IMR-90 (cell line): ENCODE data around the gene ATP6V1G1. TPM values are rescaled to one million over a fixed set of nuclear protein-coding genes. Genes with fewer than 3 reads are reported as not detected.

Source experiments
- ATAC-seq: fragments of 200-7000 bp; cut with Tn5 transposase; 2 replicates; pipeline ENCODE4 v1.9.1; 2020; ENCODE audit warnings: low read depth, mild to moderate bottlenecking, moderate library complexity
- BruUV-seq: library from RNA; stranded (reverse); fragments of 400-500 nt; replicated peaks from 2 replicates; lab custom pipeline; 2021; lab: Mats Ljungman, UMichigan
- CTCF ChIA-PET: fragments of 300-600 bp; formaldehyde crosslinking; extraction: SDS; loops from one replicate; lab custom pipeline; 2021; ENCODE audit warnings: antibody characterized with exemption; lab: Yijun Ruan, JAX
- POLR2A ChIA-PET: fragments of 300-600 bp; sonication (Branson Sonifier 250); formaldehyde crosslinking; loops from one replicate; lab custom pipeline; 2022; ENCODE audit warnings: antibody characterized with exemption; ENCODE audit not compliant: unreplicated experiment; lab: Charles Lee
- DNase-seq: peaks from one replicate; pipeline ENCODE4 v3.0.0; 2013
- H2AFZ ChIP-seq: replicated peaks from 2 replicates; pipeline ENCODE3; 2013; ENCODE audit warnings: low read length, mild to moderate bottlenecking; ENCODE audit not compliant: poor library complexity
- H2AK5ac ChIP-seq: 2 replicates; pipeline ENCODE4 v1.6.1; 2013; ENCODE audit warnings: low read depth, low read length, inconsistent platforms
- H2AK9ac ChIP-seq: replicated peaks from 2 replicates; pipeline ENCODE3; 2013; ENCODE audit warnings: mild to moderate bottlenecking, low read depth, low read length, moderate library complexity; ENCODE audit not compliant: poor library complexity
- H2BK120ac ChIP-seq: 2 replicates; pipeline ENCODE4 v1.6.1; 2013; ENCODE audit warnings: low read depth, low read length, inconsistent platforms
- H2BK15ac ChIP-seq: 3 replicates; pipeline ENCODE4 v1.6.1; 2013; ENCODE audit warnings: low read depth, low read length, inconsistent platforms
- H2BK20ac ChIP-seq: 2 replicates; pipeline ENCODE4 v1.6.1; 2013; ENCODE audit warnings: low read depth, mild to moderate bottlenecking, inconsistent platforms, low read length, moderate library complexity
- H2BK5ac ChIP-seq: 2 replicates; pipeline ENCODE4 v1.6.1; 2013; ENCODE audit warnings: mild to moderate bottlenecking, low read depth, low read length, inconsistent platforms; ENCODE audit not compliant: poor library complexity, severe bottlenecking
- H3K14ac ChIP-seq: replicated peaks from 2 replicates; pipeline ENCODE4 v1.6.1; 2013; ENCODE audit warnings: low read depth, low read length, inconsistent platforms
- H3K18ac ChIP-seq: 2 replicates; pipeline ENCODE4 v1.6.1; 2013; ENCODE audit warnings: low read depth, low read length, control low read depth
- H3K23ac ChIP-seq: 2 replicates; pipeline ENCODE4 v1.6.1; 2013; ENCODE audit warnings: low read depth, low read length, inconsistent platforms
- H3K27ac ChIP-seq: 2 replicates; pipeline ENCODE4 v1.5.1; 2013; ENCODE audit warnings: mild to moderate bottlenecking, control low read depth, low read length; ENCODE audit not compliant: insufficient read depth
- H3K27me3 ChIP-seq: 2 replicates; pipeline ENCODE4 v1.6.1; 2013; ENCODE audit warnings: low read length; ENCODE audit not compliant: control insufficient read depth, insufficient read depth
- H3K36me3 ChIP-seq: 2 replicates; pipeline ENCODE4 v1.6.1; 2013; ENCODE audit warnings: low read length, mixed read lengths; ENCODE audit not compliant: control insufficient read depth, insufficient read depth
- H3K4ac ChIP-seq: 2 replicates; pipeline ENCODE4 v1.6.1; 2013; ENCODE audit warnings: low read depth, low read length, inconsistent platforms
- H3K4me1 ChIP-seq: 2 replicates; pipeline ENCODE4 v1.6.1; 2013; ENCODE audit warnings: low read length, mixed read lengths; ENCODE audit not compliant: control insufficient read depth, insufficient read depth
- H3K4me2 ChIP-seq: 2 replicates; pipeline ENCODE4 v1.6.1; 2013; ENCODE audit warnings: low read depth, mild to moderate bottlenecking, control low read depth, low read length, moderate library complexity
- H3K4me3 ChIP-seq: 2 replicates; pipeline ENCODE4 v1.5.1; 2013; ENCODE audit warnings: low read depth, mild to moderate bottlenecking, control low read depth, low read length, moderate library complexity; ENCODE audit not compliant: insufficient read depth
- H3K56ac ChIP-seq: 2 replicates; pipeline ENCODE4 v1.6.1; 2013; ENCODE audit warnings: low read length, inconsistent platforms; ENCODE audit not compliant: insufficient read depth; ENCODE audit errors: extremely low read depth
- H3K79me1 ChIP-seq, 2 experiments: 2 replicates each; pipeline ENCODE4 v1.6.1; 2013; ENCODE audit warnings: low read length in 2 of 2, inconsistent platforms in 1 of 2, low read depth in 1 of 2
- H3K9ac ChIP-seq: 2 replicates; pipeline ENCODE4 v1.6.1; 2013; ENCODE audit warnings: low read depth, low read length, control low read depth
- H3K9me1 ChIP-seq: 2 replicates; pipeline ENCODE4 v1.6.1; 2013; ENCODE audit warnings: low read length, inconsistent platforms; ENCODE audit not compliant: insufficient read depth
- H3K9me3 ChIP-seq: 2 replicates; pipeline ENCODE4 v1.6.1; 2013; ENCODE audit warnings: low read length; ENCODE audit not compliant: control insufficient read depth, insufficient read depth
- H4K20me1 ChIP-seq: 2 replicates; pipeline ENCODE4 v1.6.1; 2013; ENCODE audit warnings: low read length, inconsistent platforms; ENCODE audit not compliant: insufficient read depth
- H4K5ac ChIP-seq: 2 replicates; pipeline ENCODE4 v1.6.1; 2013; ENCODE audit warnings: mild to moderate bottlenecking, low read depth, low read length, control low read depth
- H4K8ac ChIP-seq, 2 experiments: 2 replicates each; pipeline ENCODE4 v1.6.1; 2013; ENCODE audit warnings: low read depth in 2 of 2, low read length in 2 of 2, control low read depth in 1 of 2, inconsistent platforms in 1 of 2
- H4K91ac ChIP-seq: 2 replicates; pipeline ENCODE4 v1.6.1; 2013; ENCODE audit warnings: low read depth, low read length, inconsistent platforms; ENCODE audit not compliant: insufficient read depth
- BHLHE40 ChIP-seq: fragments of 150-350 bp; IDR thresholded peaks from 2 replicates; pipeline ENCODE4 v1.6.1; 2016; ENCODE audit warnings: mild to moderate bottlenecking, low read depth, low read length
- CHD1 ChIP-seq: IDR thresholded peaks from 2 replicates; pipeline ENCODE4 v1.6.1; 2012; ENCODE audit warnings: low read depth, low read length, improper control_type of control experiment
- ELK1 ChIP-seq: fragments of 150-350 bp; IDR thresholded peaks from 2 replicates; pipeline ENCODE4 v1.6.1; 2016; ENCODE audit warnings: low read depth, mild to moderate bottlenecking, low read length, moderate library complexity, borderline replicate concordance
- MAZ ChIP-seq: IDR thresholded peaks from 2 replicates; pipeline ENCODE4 v1.6.1; 2012; ENCODE audit warnings: low read depth, mild to moderate bottlenecking, low read length, improper control_type of control experiment, moderate library complexity, borderline replicate concordance
- NFE2L2 ChIP-seq: fragments of 150-350 bp; IDR thresholded peaks from 2 replicates; pipeline ENCODE4 v1.6.1; 2016; ENCODE audit warnings: low read depth, mild to moderate bottlenecking, low read length
- POLR2A ChIP-seq: IDR thresholded peaks from 2 replicates; pipeline ENCODE4 v1.6.1; 2012; ENCODE audit warnings: mild to moderate bottlenecking, low read depth, low read length
- RFX5 ChIP-seq: IDR thresholded peaks from 2 replicates; pipeline ENCODE4 v1.8.0; 2012; ENCODE audit warnings: low read depth, mild to moderate bottlenecking, low read length, moderate library complexity
- WGBS, 2 experiments: methylation state at CpG; one replicate each; pipeline versions ENCODE4 v1.1.5 to v1.1.7; 2013; ENCODE audit warnings: missing lambda C conversion rate in 2 of 2; ENCODE audit not compliant: insufficient read length in 1 of 2; ENCODE audit errors: extremely low coverage in 2 of 2; 5-methylcytosine and 5-hydroxymethylcytosine counted together
- dilution Hi-C: fragments of 300-500 bp; cut with HindIII; formaldehyde crosslinking; loops from one replicate; pipeline ENCODE4 v1.14.3; 2018; ENCODE audit warnings: low sequenced_read_pairs; ENCODE audit not compliant: unreplicated experiment
- in situ Hi-C: fragments of 300-500 bp; cut with MboI; formaldehyde crosslinking; loops from 3 replicates; pipeline ENCODE4 v1.14.3; 2019; ENCODE audit warnings: low sequenced_read_pairs, inconsistent platforms, mixed read lengths
- intact Hi-C: fragments of 100-400 bp; cut with micrococcal nuclease; formaldehyde crosslinking; loops from 2 replicates; pipeline ENCODE4 v1.10.0; 2022
- polyA plus RNA-seq, 3 experiments: library from polyadenylated mRNA; depleted of rRNA; stranded (reverse); fragments of >200 nt; gene quantifications; 2 replicates each; pipeline ENCODE4 v1.2.3, GENCODE V29; 2012; ENCODE audit warnings: low replicate concordance in 1 of 3
- total RNA-seq: library from RNA; depleted of rRNA; stranded (reverse); fragments of >200 nt; gene quantifications from 2 replicates; pipeline ENCODE4 v1.2.3, GENCODE V29; 2012

Gene ATP6V1G1
- total and polyA plus RNA-seq, 2 of the 4 experiments (the other 2 are of a cell fraction): 52.0 to 70.9 TPM

GRCh38 chr9:114602620-114603019 is 15.1 kb downstream of the ATP6V1G1 start:
- POLR2A ChIA-PET: no interaction called here
- H3K4me2 ChIP-seq: no peak overlapping the region

More at GRCh38 chr9:114602620-114603019, 15.1 kb downstream of the ATP6V1G1 start:
- no peak overlapping the region for H2BK20ac ChIP-seq
- no peaks in the 10 kb centered on the region for H3K27me3 ChIP-seq
- no peak overlapping the region for H3K14ac ChIP-seq
- no peak overlapping the region for H3K56ac ChIP-seq
- H4K20me1 ChIP-seq: no peaks in the 10 kb centered on the region; the same call in 1 of the 2 replicates
- no peak overlapping the region for H3K18ac ChIP-seq
- H3K23ac ChIP-seq: no peak overlapping the region
- intact Hi-C loops: no loop called here
- no peak overlapping the region for H4K91ac ChIP-seq
- no TSS peak for BruUV-seq
- no peak overlapping the region for H2AK5ac ChIP-seq
- no peak overlapping the region for H3K4ac ChIP-seq
- H3K9ac ChIP-seq: no peak overlapping the region
- ATAC-seq (no peak), DNase-seq (no peak)
- H3K4me3 ChIP-seq: no peak overlapping the region
- TF ChIP-seq ELK1 (no peak), RFX5 (no peak), BHLHE40 (no peak), CHD1 (no peak), POLR2A (no peak), NFE2L2 (no peak), MAZ (no peak)
- H4K5ac ChIP-seq: no peak overlapping the region
- no peaks in the 10 kb centered on the region for H3K4me1 ChIP-seq
- in situ Hi-C loops: no loop called here
- H3K9me1 ChIP-seq: 0 out of 2 replicates have a peak, but pooled peaks cover under 1% of the 10 kb centered on the region
- dilution Hi-C loops: no loop called here
- peaks cover 6% of the 10 kb centered on the region for H3K9me3 ChIP-seq
- H2BK5ac ChIP-seq: no peak overlapping the region
- no peak overlapping the region for H3K27ac ChIP-seq
- H2AFZ ChIP-seq: no peak overlapping the region
- H2AK9ac ChIP-seq: no peak overlapping the region
- no peak overlapping the region for H2BK15ac ChIP-seq
- 100% methylated on average over 1 of the region's 5 CpGs; no CpG with 5 or more reads in 1 of the 2 experiments for WGBS, 2 experiments
- H2BK120ac ChIP-seq: no peak overlapping the region
- no peak overlapping the region for H4K8ac ChIP-seq
- peaks cover 0 to 9% of the 10 kb centered on the region in 2 experiments; a peak in 2 of 4 replicates for H3K79me1 ChIP-seq
- CTCF ChIA-PET: no interaction called here
- peaks cover 18% of the 10 kb centered on the region for H3K36me3 ChIP-seq
